ENCODE results near the gene BCL7A.
A peak's percentile ranks its signal among the peaks of the same experiment; 100 is the strongest.

The BCL7A gene

GRCh38 chr12:122079033-122079531 is 57.4 kb downstream of the BCL7A start:
- ATAC-seq (ENCODE audit: low read depth) (peak; percentile 17), DNase-seq (ENCODE audit: low spot score in 2 of 2) (peak in 1 of 2 donors; percentile 34)
- H3K27ac Mint-ChIP-seq, result peak overlapping the region; percentile 80
- H3K36me3 Mint-ChIP-seq, result peaks cover 2% of the 10 kb centered on the region
- no peaks in the 10 kb centered on the region for H3K9me3 Mint-ChIP-seq
- H3K4me1 Mint-ChIP-seq, result peaks cover 44% of the 10 kb centered on the region
- peak overlapping the region; percentile 93 for H3K4me3 Mint-ChIP-seq
- no peaks in the 10 kb centered on the region for H3K27me3 Mint-ChIP-seq

GRCh38 chr12:122079532-122080081 is 57.9 kb downstream of the BCL7A start:
- peak overlapping the region; percentile 93 for H3K4me3 Mint-ChIP-seq
- ATAC-seq (ENCODE audit: low read depth), result no peak

GRCh38 chr12:122080149-122081082 is 58.7 kb downstream of the BCL7A start:
- peak overlapping the region; percentile 80 for H3K27ac Mint-ChIP-seq
- peaks cover under 1% of the 10 kb centered on the region for H3K36me3 Mint-ChIP-seq
- no peaks in the 10 kb centered on the region for H3K9me3 Mint-ChIP-seq
- DNase-seq (ENCODE audit: low spot score in 2 of 2) (no peak), ATAC-seq (ENCODE audit: low read depth) (no peak)
- no peaks in the 10 kb centered on the region for H3K27me3 Mint-ChIP-seq
- H3K4me3 Mint-ChIP-seq, result peak overlapping the region; percentile 93
- H3K4me1 Mint-ChIP-seq, result peaks cover 46% of the 10 kb centered on the region

More at GRCh38 chr12:122079532-122080081, 57.9 kb downstream of the BCL7A start:
- H3K9me3 Mint-ChIP-seq, result no peaks in the 10 kb centered on the region
- no peaks in the 10 kb centered on the region for H3K27me3 Mint-ChIP-seq
- peak overlapping the region; percentile 80 for H3K27ac Mint-ChIP-seq
- DNase-seq (ENCODE audit: low spot score in 2 of 2), result no peak
- peaks cover 1% of the 10 kb centered on the region for H3K36me3 Mint-ChIP-seq
- peaks cover 45% of the 10 kb centered on the region for H3K4me1 Mint-ChIP-seq

- peak overlapping the region; percentile 93 for H3K4me3 Mint-ChIP-seq
- H3K27me3 Mint-ChIP-seq, result no peaks in the 10 kb centered on the region
- H3K36me3 Mint-ChIP-seq, result peaks cover 4% of the 10 kb centered on the region
- H3K27ac Mint-ChIP-seq, result peak overlapping the region; percentile 84
- DNase-seq (ENCODE audit: low spot score in 2 of 2) (no peak), ATAC-seq (ENCODE audit: low read depth) (no peak)
- peaks cover 50% of the 10 kb centered on the region for H3K4me1 Mint-ChIP-seq
- no peaks in the 10 kb centered on the region for H3K9me3 Mint-ChIP-seq
These were observed 59.5 kb downstream of the BCL7A start for GRCh38 chr12:122081083-122081696.

GRCh38 chr12:122081697-122082221 is 60.1 kb downstream of the BCL7A start:
- H3K36me3 Mint-ChIP-seq, result peaks cover 4% of the 10 kb centered on the region
- peak; percentile 35 for ATAC-seq (ENCODE audit: low read depth)

GRCh38 chr12:122082621-122083356 is 61.1 kb downstream of the BCL7A start:
- ATAC-seq (ENCODE audit: low read depth), result no peak
- peak overlapping the region; percentile 27 for H3K4me3 Mint-ChIP-seq
- peaks cover 9% of the 10 kb centered on the region for H3K36me3 Mint-ChIP-seq
- peak overlapping the region; percentile 18 for H3K27ac Mint-ChIP-seq
- DNase-seq (ENCODE audit: low spot score in 2 of 2), result no peak
- no peaks in the 10 kb centered on the region for H3K27me3 Mint-ChIP-seq
- peaks cover 57% of the 10 kb centered on the region for H3K4me1 Mint-ChIP-seq
- no peaks in the 10 kb centered on the region for H3K9me3 Mint-ChIP-seq

More at GRCh38 chr12:122081697-122082221, 60.1 kb downstream of the BCL7A start:
- Mint-ChIP-seq H3K27me3 (no peaks in the 10 kb centered on the region), H3K9me3 (no peaks in the 10 kb centered on the region), H3K27ac (peak overlapping the region; percentile 84), H3K4me3 (peak overlapping the region; percentile 93), H3K4me1 (peaks cover 48% of the 10 kb centered on the region)
- DNase-seq (ENCODE audit: low spot score in 2 of 2), result peak in 1 of 2 donors; percentile 25

- Mint-ChIP-seq H3K36me3 (peaks cover 12% of the 10 kb centered on the region), H3K4me3 (no peak overlapping the region), H3K27ac (no peak overlapping the region), H3K4me1 (peaks cover 69% of the 10 kb centered on the region), H3K9me3 (no peaks in the 10 kb centered on the region), H3K27me3 (no peaks in the 10 kb centered on the region)
- ATAC-seq (ENCODE audit: low read depth) (no peak), DNase-seq (ENCODE audit: low spot score in 2 of 2) (no peak)
These were observed 63.2 kb downstream of the BCL7A start for GRCh38 chr12:122084857-122085405.

- H3K4me3 Mint-ChIP-seq, result no peak overlapping the region
- H3K4me1 Mint-ChIP-seq, result peaks cover 63% of the 10 kb centered on the region
- no peaks in the 10 kb centered on the region for H3K27me3 Mint-ChIP-seq
- DNase-seq (ENCODE audit: low spot score in 2 of 2) (no peak), ATAC-seq (ENCODE audit: low read depth) (no peak)
- peaks cover 12% of the 10 kb centered on the region for H3K36me3 Mint-ChIP-seq
- no peaks in the 10 kb centered on the region for H3K9me3 Mint-ChIP-seq
- no peak overlapping the region for H3K27ac Mint-ChIP-seq
These were observed 63.9 kb downstream of the BCL7A start for GRCh38 chr12:122085591-122085990.

GRCh38 chr12:122086116-122086515 is 64.4 kb downstream of the BCL7A start:
- no peak overlapping the region for H3K4me3 Mint-ChIP-seq
- no peaks in the 10 kb centered on the region for H3K27me3 Mint-ChIP-seq
- H3K9me3 Mint-ChIP-seq, result no peaks in the 10 kb centered on the region
- H3K4me1 Mint-ChIP-seq, result peaks cover 59% of the 10 kb centered on the region
- DNase-seq (ENCODE audit: low spot score in 2 of 2) (no peak), ATAC-seq (ENCODE audit: low read depth) (no peak)
- no peak overlapping the region for H3K27ac Mint-ChIP-seq
- peaks cover 14% of the 10 kb centered on the region for H3K36me3 Mint-ChIP-seq

- Mint-ChIP-seq H3K36me3 (peaks cover 14% of the 10 kb centered on the region), H3K27ac (no peak overlapping the region), H3K4me1 (peaks cover 54% of the 10 kb centered on the region), H3K4me3 (no peak overlapping the region), H3K27me3 (no peaks in the 10 kb centered on the region), H3K9me3 (no peaks in the 10 kb centered on the region)
- ATAC-seq (ENCODE audit: low read depth) (no peak), DNase-seq (ENCODE audit: low spot score in 2 of 2) (no peak)
These were observed 65.1 kb downstream of the BCL7A start for GRCh38 chr12:122086641-122087285.

GRCh38 chr12:122087431-122088178 is 65.9 kb downstream of the BCL7A start:
- Mint-ChIP-seq H3K27ac (peak overlapping the region; percentile 3), H3K27me3 (no peaks in the 10 kb centered on the region), H3K36me3 (peaks cover 14% of the 10 kb centered on the region), H3K4me1 (peaks cover 45% of the 10 kb centered on the region), H3K4me3 (no peak overlapping the region), H3K9me3 (no peaks in the 10 kb centered on the region)
- no peak for DNase-seq (ENCODE audit: low spot score in 2 of 2)
- ATAC-seq (ENCODE audit: low read depth), result no peak

- DNase-seq (ENCODE audit: low spot score in 2 of 2), result no peak
- ATAC-seq (ENCODE audit: low read depth), result no peak
- no peak overlapping the region for H3K4me3 Mint-ChIP-seq
- H3K27ac Mint-ChIP-seq, result no peak overlapping the region
- no peaks in the 10 kb centered on the region for H3K9me3 Mint-ChIP-seq
- peaks cover 38% of the 10 kb centered on the region for H3K4me1 Mint-ChIP-seq
- H3K27me3 Mint-ChIP-seq, result no peaks in the 10 kb centered on the region
- H3K36me3 Mint-ChIP-seq, result peaks cover 14% of the 10 kb centered on the region
These were observed 66.6 kb downstream of the BCL7A start for GRCh38 chr12:122088179-122088810.
